ENCODE results near the gene DAPK3.

DAPK3 gene

GRCh38 chr19:3980353-3981251 is 9.7 kb upstream of the DAPK3 start:
- Histone ChIP-seq H3K27me3 (ENCODE audit: insufficient read depth, low read length) (no peaks in the 10 kb centered on the region), H2AFZ (ENCODE audit: low read length) (no peak overlapping the region), H4K20me1 (ENCODE audit: insufficient read depth, low read length) (no peaks in the 10 kb centered on the region), H3K9me2 (ENCODE audit: low read depth, low read length) (no peaks in the 10 kb centered on the region), H3K4me1 (ENCODE audit: insufficient read depth, low read length, severe bottlenecking) (peaks cover 17% of the 10 kb centered on the region), H3F3A (ENCODE audit: insufficient read depth, low read length) (peaks cover 4% of the 10 kb centered on the region; the same call in 1 of the 2 replicates), H3K4me2 (ENCODE audit: low read length) (no peak overlapping the region), H3K9me3 (ENCODE audit: low read length) (no peaks in the 10 kb centered on the region), H3K79me2 (ENCODE audit: insufficient read depth, low read length) (peaks cover 28% of the 10 kb centered on the region), H3K9ac (ENCODE audit: low read length) (no peak overlapping the region), H3K4me3 (ENCODE audit: low read depth, low read length, poor library complexity, severe bottlenecking) (no peak overlapping the region), H3K27ac (ENCODE audit: low read depth, low read length, poor library complexity, severe bottlenecking) (no peak overlapping the region), H3K36me3 (ENCODE audit: insufficient read depth, low read length) (peaks cover 93% of the 10 kb centered on the region)
- TF ChIP-seq EZH2 (IDR thresholded peaks at IDR 0.05; ENCODE audit: borderline replicate concordance, low read length) = no peak
- no peak for TF ChIP-seq CTCF (IDR thresholded peaks at IDR 0.05; ENCODE audit: low read length)

GRCh38 chr19:3979674-3980352 is 8.9 kb upstream of the DAPK3 start:
- no peak for TF ChIP-seq EZH2 (IDR thresholded peaks at IDR 0.05; ENCODE audit: borderline replicate concordance, low read length)
- Histone ChIP-seq H3F3A (ENCODE audit: insufficient read depth, low read length) (peaks cover 9% of the 10 kb centered on the region; the same call in 1 of the 2 replicates), H3K79me2 (ENCODE audit: insufficient read depth, low read length) (peaks cover 24% of the 10 kb centered on the region), H2AFZ (ENCODE audit: low read length) (no peak overlapping the region), H3K9me3 (ENCODE audit: low read length) (no peaks in the 10 kb centered on the region), H3K9ac (ENCODE audit: low read length) (no peak overlapping the region), H3K9me2 (ENCODE audit: low read depth, low read length) (no peaks in the 10 kb centered on the region), H3K4me3 (ENCODE audit: low read depth, low read length, poor library complexity, severe bottlenecking) (no peak overlapping the region), H3K4me2 (ENCODE audit: low read length) (no peak overlapping the region), H3K27ac (ENCODE audit: low read depth, low read length, poor library complexity, severe bottlenecking) (no peak overlapping the region), H3K4me1 (ENCODE audit: insufficient read depth, low read length, severe bottlenecking) (peaks cover 15% of the 10 kb centered on the region), H3K36me3 (ENCODE audit: insufficient read depth, low read length) (peaks cover 99% of the 10 kb centered on the region), H4K20me1 (ENCODE audit: insufficient read depth, low read length) (no peaks in the 10 kb centered on the region), H3K27me3 (ENCODE audit: insufficient read depth, low read length) (no peaks in the 10 kb centered on the region)

- no peak overlapping the region for H3K9ac ChIP-seq (ENCODE audit: low read length)
Observed at GRCh38 chr19:3979289-3979673, 8.4 kb upstream of the DAPK3 start.

More at GRCh38 chr19:3979289-3979673, 8.4 kb upstream of the DAPK3 start:
- no peaks in the 10 kb centered on the region for H3K27me3 ChIP-seq (ENCODE audit: insufficient read depth, low read length)
- peaks cover 14% of the 10 kb centered on the region for H3K4me1 ChIP-seq (ENCODE audit: insufficient read depth, low read length, severe bottlenecking)
- no peaks in the 10 kb centered on the region for H3K9me2 ChIP-seq (ENCODE audit: low read depth, low read length)
- no peak overlapping the region for H3K27ac ChIP-seq (ENCODE audit: low read depth, low read length, poor library complexity, severe bottlenecking)
- no peak overlapping the region for H3K4me2 ChIP-seq (ENCODE audit: low read length)
- TF ChIP-seq CTCF (IDR thresholded peaks at IDR 0.05; ENCODE audit: low read length) = no peak
- TF ChIP-seq EZH2 (IDR thresholded peaks at IDR 0.05; ENCODE audit: borderline replicate concordance, low read length) = no peak
- H2AFZ ChIP-seq (ENCODE audit: low read length) = no peak overlapping the region
- no peaks in the 10 kb centered on the region for H3K9me3 ChIP-seq (ENCODE audit: low read length)
- peaks cover 93% of the 10 kb centered on the region for H3K36me3 ChIP-seq (ENCODE audit: insufficient read depth, low read length)
- peaks cover 18% of the 10 kb centered on the region for H3K79me2 ChIP-seq (ENCODE audit: insufficient read depth, low read length)
- H3K4me3 ChIP-seq (ENCODE audit: low read depth, low read length, poor library complexity, severe bottlenecking) = no peak overlapping the region
- peaks cover 9% of the 10 kb centered on the region; the same call in 1 of the 2 replicates for H3F3A ChIP-seq (ENCODE audit: insufficient read depth, low read length)
- no peaks in the 10 kb centered on the region for H4K20me1 ChIP-seq (ENCODE audit: insufficient read depth, low read length)

Data from OCI-LY1 (cell line).